Right lobe of liver (tissue), 6 donors: ENCODE measurements around the gene FNDC3B. TPM values are rescaled to one million over a fixed set of nuclear protein-coding genes. Genes with fewer than 3 reads are reported as not detected.

Source experiments
- ATAC-seq, 4 donors: fragments of 200-7000 bp; cut with Tn5 transposase; one replicate each; pipeline ENCODE4 v1.9.1; 2020; ENCODE audit warnings: mild to moderate bottlenecking in 4 of 4, moderate library complexity in 4 of 4
- DNase-seq, 3 donors: peaks; one replicate each; pipeline ENCODE4 v3.0.0-alpha.2; 2020
- H3K27ac ChIP-seq, 3 donors: fragments of 200-600 bp; one replicate each; pipeline ENCODE4 v1.8.0; 2022
- H3K27me3 ChIP-seq, 2 donors: fragments of 200-600 bp; one replicate each; pipeline ENCODE4 v1.8.0; 2022
- H3K36me3 ChIP-seq, 4 donors: fragments of 200-600 bp; sonication (generic) in 1 of 4; one replicate each; pipeline versions ENCODE4 v1.5.1 to v1.8.0; 2017 to 2022; ENCODE audit warnings: control low read depth in 1 of 4
- H3K4me1 ChIP-seq, 4 donors: fragments of 200-600 bp; sonication (generic) in 1 of 4; one replicate each; pipeline versions ENCODE4 v1.5.1 to v1.8.0; 2017 to 2022; ENCODE audit warnings: control low read depth in 1 of 4
- H3K4me3 ChIP-seq, 3 donors: fragments of 200-600 bp; one replicate each; pipeline ENCODE4 v1.8.0; 2022
- H3K9me3 ChIP-seq, 4 donors: fragments of 200-600 bp; sonication (generic) in 1 of 4; one replicate each; pipeline versions ENCODE4 v1.5.1 to v1.8.0; 2017 to 2022; ENCODE audit warnings: control low read depth in 1 of 4
- CTCF ChIP-seq, 4 donors: fragments of 200-600 bp in 3 of 4; fragments of 450-650 bp in 1 of 4; IDR thresholded peaks; one replicate each; pipeline versions ENCODE4 v1.5.1 to v1.8.0; 2016 to 2022; ENCODE audit warnings: antibody characterized with exemption in 4 of 4, mild to moderate bottlenecking in 2 of 4
- POLR2A ChIP-seq: fragments of 450-650 bp; IDR thresholded peaks from one replicate; pipeline ENCODE4 v1.6.1; 2017; ENCODE audit warnings: antibody characterized with exemption, mild to moderate bottlenecking
- WGBS: methylation state at CpG from one replicate; pipeline ENCODE4 v1.1.6; 2018; ENCODE audit warnings: low coverage, low lambda C conversion rate; ENCODE audit not compliant: insufficient coverage; ENCODE audit errors: missing lambda C conversion rate; 5-methylcytosine and 5-hydroxymethylcytosine counted together
- intact Hi-C, 2 donors: fragments of 100-400 bp; cut with DNase I; formaldehyde crosslinking; loops; one replicate each; pipeline versions ENCODE4 v1.11.2 to v1.14.1; 2022
- total RNA-seq, 6 experiments: library from RNA; depleted of rRNA in 2 of 6; stranded (reverse); fragments of >200 nt in 2 of 6; fragmentation: NEBNext Ultra II Directional in 3 of 6; extraction: Animal tissue kit (Norgen Biotek cat#: 25700) in 3 of 6; gene quantifications; one replicate each; pipeline versions ENCODE4 v1.1.0 to v1.2.4, GENCODE V29; 2016 to 2023
- donor health status: DM: no; HTN: yes; CAD: no.
- donor health status: DM: no; HTN: no; CAD: no.
- donor health status: DM: no; HTN: no; CAD: no.
- donor health status: DM: no; HTN: yes; CAD: no.
- donor health status: DM: no; HTN: yes; CAD: no.

FNDC3B gene
- total RNA-seq, 6 experiments from 2014 or later: 40.2 to 184 (median 63.5) TPM

- no peak for DNase-seq
- no peak overlapping the region for H3K4me3 ChIP-seq
- no peaks in the 10 kb centered on the region for H3K27me3 ChIP-seq
- no peak overlapping the region for H3K27ac ChIP-seq
- WGBS: 98% methylated on average over 3 of the region's 3 CpGs
- peaks cover 0 to 12% (median 0%) of the 10 kb centered on the region in 4 donors for H3K4me1 ChIP-seq
- no peaks in the 10 kb centered on the region for H3K9me3 ChIP-seq
- intact Hi-C loops: no loop called here
- no peak for ATAC-seq
- TF ChIP-seq POLR2A (no peak), CTCF (IDR thresholded peaks at IDR 0.05) (no peak)
- peaks cover 0 to 30% (median 8%) of the 10 kb centered on the region in 4 donors for H3K36me3 ChIP-seq
These were observed 252.3 kb downstream of the FNDC3B start for GRCh38 chr3:172291650-172292049.

- TF ChIP-seq POLR2A: no peak
- TF ChIP-seq CTCF (IDR thresholded peaks at IDR 0.05): no peak
- intact Hi-C loops: no loop called here
- WGBS: 75% methylated on average over 2 of the region's 2 CpGs
- no peaks in the 10 kb centered on the region for H3K9me3 ChIP-seq
- DNase-seq (no peak), ATAC-seq (no peak)
- H3K27me3 ChIP-seq: no peaks in the 10 kb centered on the region
- no peak overlapping the region for H3K4me3 ChIP-seq
- peaks cover 0 to 10% (median 0%) of the 10 kb centered on the region in 4 donors for H3K4me1 ChIP-seq
- H3K36me3 ChIP-seq: peaks cover 0 to 33% (median 7%) of the 10 kb centered on the region in 4 donors
- H3K27ac ChIP-seq: no peak overlapping the region
These were observed 253.0 kb downstream of the FNDC3B start for GRCh38 chr3:172292422-172292821.

- TF ChIP-seq CTCF (IDR thresholded peaks at IDR 0.05) (no peak), POLR2A (no peak)
- H3K27ac ChIP-seq: no peak overlapping the region
- ATAC-seq: no peak
- H3K27me3 ChIP-seq: no peaks in the 10 kb centered on the region
- intact Hi-C loops: no loop called here
- no peaks in the 10 kb centered on the region for H3K9me3 ChIP-seq
- peaks cover 0 to 35% (median 6%) of the 10 kb centered on the region in 4 donors for H3K36me3 ChIP-seq
- H3K4me1 ChIP-seq: peaks cover 0 to 4% (median 0%) of the 10 kb centered on the region in 4 donors
- no peak overlapping the region for H3K4me3 ChIP-seq
- no peak for DNase-seq
- WGBS: 86% methylated on average over 1 of the region's 2 CpGs
These were observed 253.7 kb downstream of the FNDC3B start for GRCh38 chr3:172293093-172293492.

GRCh38 chr3:172294223-172294806, 254.9 kb downstream of the FNDC3B start:
- peaks cover 0 to 41% (median 13%) of the 10 kb centered on the region in 4 donors for H3K36me3 ChIP-seq
- no peak overlapping the region for H3K27ac ChIP-seq
- ATAC-seq (peak in 1 of 4 donors; percentile 28), DNase-seq (no peak)
- WGBS: 72% methylated on average over 6 of the region's 6 CpGs
- H3K27me3 ChIP-seq: no peaks in the 10 kb centered on the region
- intact Hi-C loops: no loop called here
- no peaks in the 10 kb centered on the region for H3K9me3 ChIP-seq
- TF ChIP-seq CTCF (IDR thresholded peaks at IDR 0.05): no peak
- TF ChIP-seq POLR2A: no peak
- no peaks in the 10 kb centered on the region for H3K4me1 ChIP-seq
- H3K4me3 ChIP-seq: no peak overlapping the region
